HUES48 (cell line): ENCODE data around the gene SLC23A2.

Experiments used
- H3K27ac ChIP-seq: one replicate; pipeline ENCODE4 v1.7.0; 2013; ENCODE audit warnings: low read depth, low read length, inconsistent platforms
- H3K27me3 ChIP-seq: 2 replicates; pipeline ENCODE4 v1.6.1; 2013; ENCODE audit warnings: mild to moderate bottlenecking, low read length; ENCODE audit not compliant: control insufficient read depth, insufficient read depth
- H3K36me3 ChIP-seq: 2 replicates; pipeline ENCODE4 v1.6.1; 2013; ENCODE audit warnings: low read length; ENCODE audit not compliant: control insufficient read depth, insufficient read depth
- H3K4me1 ChIP-seq: 2 replicates; pipeline ENCODE4 v1.6.1; 2013; ENCODE audit warnings: mild to moderate bottlenecking, low read length; ENCODE audit not compliant: control insufficient read depth, insufficient read depth
- H3K4me3 ChIP-seq: 2 replicates; pipeline ENCODE4 v1.5.1; 2013; ENCODE audit warnings: mild to moderate bottlenecking, low read depth, low read length
- H3K9ac ChIP-seq: 2 replicates; pipeline ENCODE4 v1.6.1; 2013; ENCODE audit warnings: mild to moderate bottlenecking, low read depth, low read length, moderate library complexity
- H3K9me3 ChIP-seq: 2 replicates; pipeline ENCODE4 v1.6.1; 2013; ENCODE audit warnings: low read length; ENCODE audit not compliant: control insufficient read depth, insufficient read depth

Gene SLC23A2

DNA sequence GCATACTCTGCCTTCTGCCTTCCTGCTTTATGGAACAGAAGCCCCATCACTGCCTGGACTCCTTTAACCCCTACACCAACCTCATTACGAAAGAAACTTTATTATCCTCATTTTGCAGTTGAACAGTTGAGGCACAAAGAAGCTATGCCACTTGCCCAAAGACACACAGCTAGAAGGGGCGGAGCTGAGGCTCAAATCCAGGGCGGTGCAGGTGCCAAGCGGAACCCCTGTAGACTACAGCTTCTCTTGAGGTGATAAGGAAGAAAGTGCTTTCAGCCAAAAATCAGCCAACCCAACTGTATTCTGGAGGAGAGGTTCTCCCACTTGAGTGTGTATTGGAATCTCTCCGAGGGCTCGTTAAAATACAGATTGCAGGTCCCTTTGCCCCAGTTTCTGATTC is 189.1 kb downstream of the SLC23A2 start:
- H3K9ac ChIP-seq, result no peak overlapping the region
- H3K4me1 ChIP-seq, result peaks cover 5% of the 10 kb centered on the region; the same call in 1 of the 2 replicates
- no peak overlapping the region for H3K4me3 ChIP-seq
- no peaks in the 10 kb centered on the region for H3K36me3 ChIP-seq
- no peaks in the 10 kb centered on the region for H3K27me3 ChIP-seq
- H3K9me3 ChIP-seq, result no peaks in the 10 kb centered on the region
- H3K27ac ChIP-seq, result no peak overlapping the region

GRCh38 chr20:4811661-4812181 is 189.6 kb downstream of the SLC23A2 start:
- H3K4me3 ChIP-seq, result no peak overlapping the region
- H3K9ac ChIP-seq, result no peak overlapping the region
- H3K27ac ChIP-seq, result no peak overlapping the region
- no peaks in the 10 kb centered on the region for H3K36me3 ChIP-seq
- H3K9me3 ChIP-seq, result no peaks in the 10 kb centered on the region
- peaks cover 5% of the 10 kb centered on the region; the same call in 1 of the 2 replicates for H3K4me1 ChIP-seq
- no peaks in the 10 kb centered on the region for H3K27me3 ChIP-seq

- Histone ChIP-seq H3K9ac (no peak overlapping the region), H3K27ac (no peak overlapping the region), H3K4me1 (peaks cover 5% of the 10 kb centered on the region; the same call in 1 of the 2 replicates), H3K4me3 (no peak overlapping the region), H3K36me3 (no peaks in the 10 kb centered on the region), H3K9me3 (no peaks in the 10 kb centered on the region), H3K27me3 (no peaks in the 10 kb centered on the region)
Observed at GRCh38 chr20:4811257-4811656, 190.1 kb downstream of the SLC23A2 start.

- Histone ChIP-seq H3K27me3 (no peaks in the 10 kb centered on the region), H3K4me3 (no peak overlapping the region), H3K4me1 (peaks cover 5% of the 10 kb centered on the region; the same call in 1 of the 2 replicates), H3K27ac (no peak overlapping the region), H3K9me3 (no peaks in the 10 kb centered on the region), H3K36me3 (no peaks in the 10 kb centered on the region), H3K9ac (no peak overlapping the region)
Observed at GRCh38 chr20:4810426-4811019, 190.8 kb downstream of the SLC23A2 start.

- Histone ChIP-seq H3K9ac (no peak overlapping the region), H3K27ac (no peak overlapping the region), H3K27me3 (no peaks in the 10 kb centered on the region), H3K4me1 (peaks cover 5% of the 10 kb centered on the region; the same call in 1 of the 2 replicates), H3K36me3 (no peaks in the 10 kb centered on the region), H3K4me3 (no peak overlapping the region), H3K9me3 (no peaks in the 10 kb centered on the region)
Observed at GRCh38 chr20:4809707-4810106, 191.6 kb downstream of the SLC23A2 start.

- Histone ChIP-seq H3K9ac (no peak overlapping the region), H3K27me3 (no peaks in the 10 kb centered on the region), H3K4me3 (no peak overlapping the region), H3K4me1 (peaks cover 3% of the 10 kb centered on the region; the same call in 1 of the 2 replicates), H3K27ac (no peak overlapping the region), H3K36me3 (no peaks in the 10 kb centered on the region), H3K9me3 (no peaks in the 10 kb centered on the region)
Observed at GRCh38 chr20:4808872-4809271, 192.4 kb downstream of the SLC23A2 start.

DNA sequence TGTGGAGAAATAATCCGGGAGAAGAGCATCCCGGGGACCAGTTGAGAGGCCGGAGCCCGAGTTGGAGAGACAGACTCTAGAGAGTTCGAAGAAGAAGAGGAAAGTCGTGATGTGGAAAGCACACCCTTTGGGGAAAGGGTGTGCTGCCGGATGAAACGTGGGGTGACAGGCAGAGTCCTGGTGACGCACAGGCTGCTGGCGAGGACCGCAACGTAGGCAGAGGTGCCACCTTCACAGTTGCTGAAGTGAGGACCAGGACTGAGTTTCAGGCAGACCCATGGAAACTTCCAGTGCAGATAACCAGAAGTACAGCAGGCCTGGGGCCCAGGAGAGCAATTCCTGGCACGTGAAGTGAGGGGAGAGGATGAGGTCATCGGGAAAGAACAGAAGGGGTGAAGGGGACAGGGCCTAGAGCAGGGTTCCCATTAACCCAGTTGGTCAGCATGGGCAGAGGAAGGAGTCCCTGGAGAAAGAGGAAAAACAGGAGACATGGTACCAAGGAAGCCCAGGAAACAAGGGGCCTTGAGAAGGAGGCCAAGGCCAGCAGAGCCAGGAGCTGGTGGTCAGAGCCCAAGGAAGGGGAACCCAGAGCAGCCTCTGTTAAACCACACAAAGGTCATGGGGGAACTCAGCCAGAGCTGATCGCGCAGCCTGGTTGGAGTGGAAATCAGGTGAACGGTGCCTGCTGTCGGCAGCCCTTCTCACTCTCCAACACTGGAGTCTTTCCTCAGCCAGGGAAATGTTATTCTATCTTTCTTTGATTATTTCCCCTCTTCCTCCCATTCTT is 195.5 kb downstream of the SLC23A2 start:
- H3K27ac ChIP-seq, result no peak overlapping the region
- no peaks in the 10 kb centered on the region for H3K27me3 ChIP-seq
- H3K9ac ChIP-seq, result no peak overlapping the region
- H3K4me3 ChIP-seq, result no peak overlapping the region
- H3K4me1 ChIP-seq, result peaks cover 3% of the 10 kb centered on the region; the same call in 1 of the 2 replicates
- H3K9me3 ChIP-seq, result no peaks in the 10 kb centered on the region
- H3K36me3 ChIP-seq, result no peaks in the 10 kb centered on the region

DNA sequence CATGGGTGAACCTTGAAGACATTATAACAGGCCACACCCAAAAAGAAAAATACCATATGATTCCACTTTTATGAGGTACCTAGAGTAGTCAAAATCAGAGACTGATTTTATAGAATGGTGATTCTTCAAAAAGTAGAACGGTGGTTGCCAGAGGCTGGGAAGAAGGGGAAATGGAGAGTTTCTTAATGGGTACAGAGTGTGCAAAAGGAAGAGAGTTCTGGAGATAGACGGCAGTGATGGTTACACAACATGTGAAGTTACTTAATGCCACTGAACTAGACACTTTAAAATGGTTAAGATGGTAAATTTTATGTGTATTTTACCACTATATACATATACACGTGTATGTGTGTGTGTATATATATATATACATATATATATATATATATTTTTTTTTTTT is 198.8 kb downstream of the SLC23A2 start:
- Histone ChIP-seq H3K4me1 (no peaks in the 10 kb centered on the region), H3K27me3 (no peaks in the 10 kb centered on the region), H3K27ac (no peak overlapping the region), H3K9ac (no peak overlapping the region), H3K4me3 (no peak overlapping the region), H3K9me3 (no peaks in the 10 kb centered on the region), H3K36me3 (peaks cover 12% of the 10 kb centered on the region)
